ENCODE measurements around the gene TPRG1L. TPM values are rescaled to one million over a fixed set of nuclear protein-coding genes. Genes with fewer than 3 reads are reported as not detected.

Gene TPRG1L
- total and polyA plus RNA-seq, 4 donors: 24.1 to 46.6 (median 32.9) TPM

- no peak for TF ChIP-seq CTCF (IDR thresholded peaks at IDR 0.05; ENCODE audit: control extremely low read depth, extremely low read depth)
- no peaks in the 10 kb centered on the region for H3K9me3 ChIP-seq (ENCODE audit: control insufficient read depth in 4 of 4, insufficient read depth in 3 of 4, low read length in 3 of 4)
- H3K27me3 ChIP-seq (ENCODE audit: control insufficient read depth in 3 of 3, insufficient read depth in 3 of 3, low read length in 2 of 3): peaks cover 0 to 5% (median 0%) of the 10 kb centered on the region in 3 donors
- DNase-seq (no peak), ATAC-seq (ENCODE audit: insufficient read depth, low FRiP score) (no peak)
- peaks cover 0 to 20% (median 10%) of the 10 kb centered on the region in 5 donors for H3K4me1 ChIP-seq (ENCODE audit: control insufficient read depth in 5 of 5, insufficient read depth in 5 of 5, low read length in 5 of 5)
- H3K9ac ChIP-seq (ENCODE audit: insufficient read depth in 1 of 2, low read length in 2 of 2): no peak overlapping the region
- no peak overlapping the region for H3K4me3 ChIP-seq
- 69 to 78% methylated on average over 20 to 21 of the region's 21 CpGs for WGBS, 2 donors
- no peaks in the 10 kb centered on the region for H3K36me3 ChIP-seq (ENCODE audit: control insufficient read depth in 4 of 4, insufficient read depth in 4 of 4, low read length in 4 of 4)
- no peak overlapping the region for H3K27ac ChIP-seq (ENCODE audit: low read depth in 1 of 2, low read length in 1 of 2)
Observed at GRCh38 chr1:3672231-3672970, 47.6 kb downstream of the TPRG1L start.

- Histone ChIP-seq H3K9ac (ENCODE audit: insufficient read depth in 1 of 2, low read length in 2 of 2) (no peak overlapping the region), H3K27ac (ENCODE audit: low read depth in 1 of 2, low read length in 1 of 2) (no peak overlapping the region), H3K27me3 (ENCODE audit: control insufficient read depth in 3 of 3, insufficient read depth in 3 of 3, low read length in 2 of 3) (peaks cover 0 to 5% (median 0%) of the 10 kb centered on the region in 3 donors), H3K36me3 (ENCODE audit: control insufficient read depth in 4 of 4, insufficient read depth in 4 of 4, low read length in 4 of 4) (no peaks in the 10 kb centered on the region), H3K9me3 (ENCODE audit: control insufficient read depth in 4 of 4, insufficient read depth in 3 of 4, low read length in 3 of 4) (no peaks in the 10 kb centered on the region), H3K4me3 (no peak overlapping the region), H3K4me1 (ENCODE audit: control insufficient read depth in 5 of 5, insufficient read depth in 5 of 5, low read length in 5 of 5) (peaks cover 0 to 20% (median 10%) of the 10 kb centered on the region in 5 donors)
- no peak for TF ChIP-seq CTCF (IDR thresholded peaks at IDR 0.05; ENCODE audit: control extremely low read depth, extremely low read depth)
- ATAC-seq (ENCODE audit: insufficient read depth, low FRiP score) (no peak), DNase-seq (no peak)
- WGBS, 2 donors: 87 to 90% methylated on average over 17 of the region's 17 CpGs
Observed at GRCh38 chr1:3672971-3673361, 48.2 kb downstream of the TPRG1L start.

GRCh38 chr1:3673381-3674099 lies 48.7 kb downstream of the TPRG1L start:
- peaks cover 0 to 18% (median 10%) of the 10 kb centered on the region in 5 donors for H3K4me1 ChIP-seq (ENCODE audit: control insufficient read depth in 5 of 5, insufficient read depth in 5 of 5, low read length in 5 of 5)
- no peaks in the 10 kb centered on the region for H3K36me3 ChIP-seq (ENCODE audit: control insufficient read depth in 4 of 4, insufficient read depth in 4 of 4, low read length in 4 of 4)
- ATAC-seq (ENCODE audit: insufficient read depth, low FRiP score) (no peak), DNase-seq (no peak)
- H3K9me3 ChIP-seq (ENCODE audit: control insufficient read depth in 4 of 4, insufficient read depth in 3 of 4, low read length in 3 of 4): no peaks in the 10 kb centered on the region
- H3K4me3 ChIP-seq: no peak overlapping the region
- H3K27me3 ChIP-seq (ENCODE audit: control insufficient read depth in 3 of 3, insufficient read depth in 3 of 3, low read length in 2 of 3): peaks cover 0 to 5% (median 0%) of the 10 kb centered on the region in 3 donors
- H3K27ac ChIP-seq (ENCODE audit: low read depth in 1 of 2, low read length in 1 of 2): no peak overlapping the region
- no peak overlapping the region for H3K9ac ChIP-seq (ENCODE audit: insufficient read depth in 1 of 2, low read length in 2 of 2)
- no peak for TF ChIP-seq CTCF (IDR thresholded peaks at IDR 0.05; ENCODE audit: control extremely low read depth, extremely low read depth)
- WGBS, 2 donors: 79 to 88% methylated on average over 25 of the region's 25 CpGs
